T-helper 17 cell (primary cell): ENCODE results near the gene TICAM2. TPM values are rescaled to one million over a fixed set of nuclear protein-coding genes. Genes with fewer than 3 reads are reported as not detected.
A peak's percentile ranks its signal among the peaks of the same experiment; 100 is the strongest.

Experiments used
- ATAC-seq: fragments of 150-1000 bp; cut with Tn5 transposase; 2 replicates; pipeline ENCODE4 v1.10.0; 2021; ENCODE audit warnings: mild to moderate bottlenecking, moderate library complexity
- DNase-seq, 3 donors: peaks; one replicate each; pipeline versions ENCODE4 v3.0.0 to v3.0.0-alpha.2; 2020 to 2021
- H3K9me3 ChIP-seq: one replicate; pipeline ENCODE4 v1.7.0; 2013; ENCODE audit warnings: low read length, mild to moderate bottlenecking; ENCODE audit not compliant: control insufficient read depth, poor library complexity, severe bottlenecking
- H3K27ac Mint-ChIP-seq: one replicate; pipeline ENCODE4 v1.8.0; 2022; ENCODE audit warnings: mild to moderate bottlenecking, moderate library complexity, mixed read lengths
- H3K27me3 Mint-ChIP-seq: one replicate; pipeline ENCODE4 v1.8.0; 2022; ENCODE audit warnings: mixed read lengths
- H3K36me3 Mint-ChIP-seq: one replicate; pipeline ENCODE4 v1.8.0; 2022; ENCODE audit warnings: low read depth, mixed read lengths
- H3K4me1 Mint-ChIP-seq: one replicate; pipeline ENCODE4 v1.8.0; 2022; ENCODE audit warnings: mild to moderate bottlenecking, mixed read lengths
- H3K4me3 Mint-ChIP-seq: one replicate; pipeline ENCODE4 v1.8.0; 2022; ENCODE audit warnings: mild to moderate bottlenecking, moderate library complexity, mixed read lengths
- total RNA-seq, 4 donors: library from RNA in 2 of 4; stranded (reverse) in 2 of 4; gene quantifications; one replicate each; pipeline ENCODE4 v1.2.3 and lab custom pipeline; 2022 to 2026

TICAM2 gene
- total RNA-seq, 2 donors from 2014 or later: 0.52 to 0.90 TPM

GRCh38 chr5:115599502-115599901 is 2.8 kb downstream of the TICAM2 start:
- peak overlapping the region; percentile 59 for H3K4me3 Mint-ChIP-seq
- H3K4me1 Mint-ChIP-seq: peaks cover 20% of the 10 kb centered on the region
- no peaks in the 10 kb centered on the region for H3K27me3 Mint-ChIP-seq
- peaks cover 4% of the 10 kb centered on the region for H3K36me3 Mint-ChIP-seq
- H3K9me3 ChIP-seq: no peaks in the 10 kb centered on the region
- no peak for ATAC-seq
- H3K27ac Mint-ChIP-seq: peak overlapping the region; percentile 61
- no peak for DNase-seq

- no peaks in the 10 kb centered on the region for H3K27me3 Mint-ChIP-seq
- no peak for ATAC-seq
- H3K36me3 Mint-ChIP-seq: no peaks in the 10 kb centered on the region
- no peak overlapping the region for H3K27ac Mint-ChIP-seq
- DNase-seq: no peak
- peaks cover 1% of the 10 kb centered on the region for H3K4me1 Mint-ChIP-seq
- no peak overlapping the region for H3K4me3 Mint-ChIP-seq
- H3K9me3 ChIP-seq: no peaks in the 10 kb centered on the region
Observed at GRCh38 chr5:115594128-115595047, 7.9 kb downstream of the TICAM2 start.

- ATAC-seq: no peak
- Mint-ChIP-seq H3K4me3 (no peak overlapping the region), H3K4me1 (peaks cover 2% of the 10 kb centered on the region), H3K27me3 (no peaks in the 10 kb centered on the region), H3K36me3 (no peaks in the 10 kb centered on the region), H3K27ac (no peak overlapping the region)
- H3K9me3 ChIP-seq: no peaks in the 10 kb centered on the region
- DNase-seq: no peak
Observed at GRCh38 chr5:115589043-115589442, 13.2 kb downstream of the TICAM2 start.

GRCh38 chr5:115588640-115589039 is 13.6 kb downstream of the TICAM2 start:
- H3K9me3 ChIP-seq: no peaks in the 10 kb centered on the region
- H3K27ac Mint-ChIP-seq: no peak overlapping the region
- no peak overlapping the region for H3K4me3 Mint-ChIP-seq
- no peak for ATAC-seq
- H3K27me3 Mint-ChIP-seq: no peaks in the 10 kb centered on the region
- no peak for DNase-seq
- H3K36me3 Mint-ChIP-seq: no peaks in the 10 kb centered on the region
- H3K4me1 Mint-ChIP-seq: peaks cover 2% of the 10 kb centered on the region

DNA sequence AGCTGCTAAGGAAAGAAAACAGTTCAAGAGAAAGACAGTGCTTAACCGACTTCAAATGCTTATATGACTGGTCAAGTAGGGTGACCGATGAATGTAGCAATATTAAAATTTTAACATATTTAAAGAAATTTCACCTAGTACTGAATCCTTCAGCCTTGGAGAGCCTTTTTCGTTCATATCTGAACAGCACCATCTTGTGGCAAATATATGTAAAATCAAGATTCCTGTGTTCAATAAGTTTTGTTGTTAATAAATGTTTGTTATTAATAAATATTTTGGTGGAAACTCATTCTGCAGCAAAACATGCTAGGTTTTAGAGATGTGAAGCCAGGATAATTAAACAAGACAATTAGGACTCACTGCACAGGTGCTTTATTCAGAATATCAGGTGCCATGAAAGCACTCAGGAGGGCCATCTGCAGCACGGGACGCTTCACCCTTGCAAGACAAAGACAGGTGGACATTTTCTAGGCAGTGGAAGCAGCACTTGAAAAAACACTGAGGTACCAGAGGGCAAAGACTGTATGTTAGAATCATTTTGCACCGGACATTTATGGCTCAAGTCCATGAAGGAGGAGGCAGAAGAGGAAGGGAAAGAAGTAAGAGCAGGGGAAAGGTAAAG is 15.6 kb downstream of the TICAM2 start:
- no peak for DNase-seq
- H3K4me3 Mint-ChIP-seq: no peak overlapping the region

GRCh38 chr5:115585265-115585664 is 17.0 kb downstream of the TICAM2 start:
- Mint-ChIP-seq H3K4me3 (no peak overlapping the region), H3K27me3 (no peaks in the 10 kb centered on the region), H3K27ac (no peak overlapping the region), H3K36me3 (peaks cover 5% of the 10 kb centered on the region), H3K4me1 (peaks cover 2% of the 10 kb centered on the region)
- ATAC-seq (no peak), DNase-seq (no peak)
- no peaks in the 10 kb centered on the region for H3K9me3 ChIP-seq

More for the DNA sequence above, 15.6 kb downstream of the TICAM2 start:
- ATAC-seq: peak; percentile 48
- H3K9me3 ChIP-seq: no peaks in the 10 kb centered on the region
- peaks cover 2% of the 10 kb centered on the region for H3K4me1 Mint-ChIP-seq
- H3K36me3 Mint-ChIP-seq: no peaks in the 10 kb centered on the region
- no peak overlapping the region for H3K27ac Mint-ChIP-seq
- no peaks in the 10 kb centered on the region for H3K27me3 Mint-ChIP-seq

- no peak for ATAC-seq
- DNase-seq: no peak
- H3K4me1 Mint-ChIP-seq: peaks cover 2% of the 10 kb centered on the region
- no peak overlapping the region for H3K27ac Mint-ChIP-seq
- peaks cover 5% of the 10 kb centered on the region for H3K36me3 Mint-ChIP-seq
- H3K4me3 Mint-ChIP-seq: no peak overlapping the region
- H3K27me3 Mint-ChIP-seq: no peaks in the 10 kb centered on the region
- H3K9me3 ChIP-seq: no peaks in the 10 kb centered on the region
Observed at GRCh38 chr5:115584501-115584900, 17.8 kb downstream of the TICAM2 start.

GRCh38 chr5:115583474-115583873 is 18.8 kb downstream of the TICAM2 start:
- peaks cover 2% of the 10 kb centered on the region for H3K4me1 Mint-ChIP-seq
- no peak overlapping the region for H3K4me3 Mint-ChIP-seq
- no peaks in the 10 kb centered on the region for H3K27me3 Mint-ChIP-seq
- no peak overlapping the region for H3K27ac Mint-ChIP-seq
- H3K9me3 ChIP-seq: no peaks in the 10 kb centered on the region
- ATAC-seq (no peak), DNase-seq (no peak)
- H3K36me3 Mint-ChIP-seq: peaks cover 5% of the 10 kb centered on the region

DNA sequence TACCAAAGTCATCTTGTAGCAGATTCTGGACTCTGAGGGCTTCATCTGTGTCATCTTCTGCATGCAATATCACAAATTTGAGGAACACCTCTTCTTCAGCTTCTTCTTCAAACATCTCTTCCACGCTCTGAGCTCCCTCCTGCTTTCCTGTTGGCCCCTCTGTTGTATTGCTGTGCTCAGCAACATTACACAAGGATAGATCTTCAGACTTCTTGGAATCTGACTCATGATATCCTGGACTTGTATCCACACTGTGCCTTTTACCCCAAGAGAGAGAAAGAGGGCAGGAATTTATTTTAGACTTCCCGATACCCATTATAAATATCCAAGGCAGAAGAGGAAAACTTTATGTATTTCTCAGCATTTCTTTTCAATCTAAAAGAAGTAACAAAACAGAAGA is 21.3 kb downstream of the TICAM2 start:
- Mint-ChIP-seq H3K4me3 (no peak overlapping the region), H3K27ac (no peak overlapping the region), H3K36me3 (peaks cover 5% of the 10 kb centered on the region), H3K27me3 (peaks cover 8% of the 10 kb centered on the region), H3K4me1 (no peaks in the 10 kb centered on the region)
- ATAC-seq (no peak), DNase-seq (no peak)
- H3K9me3 ChIP-seq: no peaks in the 10 kb centered on the region

- DNase-seq (no peak), ATAC-seq (no peak)
- H3K9me3 ChIP-seq: no peaks in the 10 kb centered on the region
- H3K4me3 Mint-ChIP-seq: no peak overlapping the region
- H3K27ac Mint-ChIP-seq: no peak overlapping the region
- H3K36me3 Mint-ChIP-seq: peaks cover 5% of the 10 kb centered on the region
- peaks cover 8% of the 10 kb centered on the region for H3K27me3 Mint-ChIP-seq
- no peaks in the 10 kb centered on the region for H3K4me1 Mint-ChIP-seq
Observed at GRCh38 chr5:115579747-115580173, 22.5 kb downstream of the TICAM2 start.

- Mint-ChIP-seq H3K4me3 (no peak overlapping the region), H3K4me1 (peaks cover 2% of the 10 kb centered on the region), H3K36me3 (peaks cover 5% of the 10 kb centered on the region), H3K27ac (no peak overlapping the region), H3K27me3 (peaks cover 8% of the 10 kb centered on the region)
- no peak for DNase-seq
- ATAC-seq: no peak
- H3K9me3 ChIP-seq: no peaks in the 10 kb centered on the region
Observed at GRCh38 chr5:115579216-115579615, 23.1 kb downstream of the TICAM2 start.

GRCh38 chr5:115578657-115579056 is 23.6 kb downstream of the TICAM2 start:
- H3K4me1 Mint-ChIP-seq: peaks cover 2% of the 10 kb centered on the region
- H3K36me3 Mint-ChIP-seq: peaks cover 5% of the 10 kb centered on the region
- H3K27me3 Mint-ChIP-seq: peaks cover 8% of the 10 kb centered on the region
- DNase-seq (no peak), ATAC-seq (no peak)
- no peak overlapping the region for H3K4me3 Mint-ChIP-seq
- no peaks in the 10 kb centered on the region for H3K9me3 ChIP-seq
- no peak overlapping the region for H3K27ac Mint-ChIP-seq

- H3K9me3 ChIP-seq: no peaks in the 10 kb centered on the region
- Mint-ChIP-seq H3K27ac (no peak overlapping the region), H3K27me3 (peaks cover 8% of the 10 kb centered on the region), H3K4me3 (no peak overlapping the region), H3K4me1 (peaks cover 2% of the 10 kb centered on the region), H3K36me3 (peaks cover 5% of the 10 kb centered on the region)
- no peak for ATAC-seq
- DNase-seq: no peak
Observed at GRCh38 chr5:115577741-115578140, 24.5 kb downstream of the TICAM2 start.
